HS-27A (cell line): ENCODE measurements around the gene RSPRY1.
"Not testable (repeated sequence)": the region's sequence is repeated elsewhere in the genome, so short reads cannot be mapped to it uniquely, and the experiment has no call there.

Experiments used
- DNase-seq: peaks from one replicate; pipeline ENCODE4 v3.0.0-alpha.2; 2012; ENCODE audit warnings: low read depth, missing footprints

Gene RSPRY1

GRCh38 chr16:57271867-57272495, 85.9 kb downstream of the RSPRY1 start:
- DNase-seq: no peak

GRCh38 chr16:57273359-57273758, 87.2 kb downstream of the RSPRY1 start:
- no peak for DNase-seq

- DNase-seq: no peak
Observed at GRCh38 chr16:57273826-57274225, 87.7 kb downstream of the RSPRY1 start.

- not testable (repeated sequence) for DNase-seq
Observed at GRCh38 chr16:57275946-57276345, 89.8 kb downstream of the RSPRY1 start.

GRCh38 chr16:57276596-57276995, 90.5 kb downstream of the RSPRY1 start:
- no peak for DNase-seq

- DNase-seq: peak; percentile 62
Observed at GRCh38 chr16:57277586-57277985, 91.5 kb downstream of the RSPRY1 start.

- DNase-seq: no peak
Observed at GRCh38 chr16:57278494-57278893, 92.4 kb downstream of the RSPRY1 start.

GRCh38 chr16:57279780-57280638, 93.9 kb downstream of the RSPRY1 start:
- no peak for DNase-seq

- DNase-seq: no peak
Observed at GRCh38 chr16:57281791-57282190, 95.7 kb downstream of the RSPRY1 start.

- DNase-seq: no peak
Observed at GRCh38 chr16:57282510-57283213, 96.5 kb downstream of the RSPRY1 start.

- no peak for DNase-seq
Observed at GRCh38 chr16:57283214-57283958, 97.3 kb downstream of the RSPRY1 start.

- DNase-seq: no peak
Observed at GRCh38 chr16:57283959-57284208, 97.8 kb downstream of the RSPRY1 start.

- no peak for DNase-seq
Observed at GRCh38 chr16:57284209-57284951, 98.3 kb downstream of the RSPRY1 start, which contains the start of gene PLLP. Gene PLLP (minus strand): TSS chr16:57284672. CDS start chr16:57284540, 132 bp downstream.

- no peak for DNase-seq
Observed at GRCh38 chr16:57284952-57285363, 98.8 kb downstream of the RSPRY1 start.

GRCh38 chr16:57285379-57285778, 99.2 kb downstream of the RSPRY1 start:
- DNase-seq: no peak

- DNase-seq: no peak
Observed at GRCh38 chr16:57289391-57290257, 103.5 kb downstream of the RSPRY1 start.
